Hepatocyte (in vitro differentiated cells): ENCODE data around the gene ZBTB49.

ENCODE experiments used
- CTCF ChIP-seq: fragments of 200-600 bp; sonication (generic); IDR thresholded peaks from 2 replicates; pipeline ENCODE4 v1.5.1; 2016; ENCODE audit warnings: antibody characterized with exemption, mild to moderate bottlenecking; ENCODE audit not compliant: poor library complexity
- EZH2 ChIP-seq: fragments of 200-600 bp; sonication (generic); IDR thresholded peaks from 2 replicates; pipeline ENCODE4 v1.6.1; 2016; ENCODE audit warnings: antibody characterized with exemption, mild to moderate bottlenecking, borderline replicate concordance

GRCh38 chr4:4328840-4329239 lies 38.8 kb downstream of the ZBTB49 start:
- TF ChIP-seq CTCF (no peak), EZH2 (no peak)
